Measurements from ENCODE around the gene JHY.

DNA sequence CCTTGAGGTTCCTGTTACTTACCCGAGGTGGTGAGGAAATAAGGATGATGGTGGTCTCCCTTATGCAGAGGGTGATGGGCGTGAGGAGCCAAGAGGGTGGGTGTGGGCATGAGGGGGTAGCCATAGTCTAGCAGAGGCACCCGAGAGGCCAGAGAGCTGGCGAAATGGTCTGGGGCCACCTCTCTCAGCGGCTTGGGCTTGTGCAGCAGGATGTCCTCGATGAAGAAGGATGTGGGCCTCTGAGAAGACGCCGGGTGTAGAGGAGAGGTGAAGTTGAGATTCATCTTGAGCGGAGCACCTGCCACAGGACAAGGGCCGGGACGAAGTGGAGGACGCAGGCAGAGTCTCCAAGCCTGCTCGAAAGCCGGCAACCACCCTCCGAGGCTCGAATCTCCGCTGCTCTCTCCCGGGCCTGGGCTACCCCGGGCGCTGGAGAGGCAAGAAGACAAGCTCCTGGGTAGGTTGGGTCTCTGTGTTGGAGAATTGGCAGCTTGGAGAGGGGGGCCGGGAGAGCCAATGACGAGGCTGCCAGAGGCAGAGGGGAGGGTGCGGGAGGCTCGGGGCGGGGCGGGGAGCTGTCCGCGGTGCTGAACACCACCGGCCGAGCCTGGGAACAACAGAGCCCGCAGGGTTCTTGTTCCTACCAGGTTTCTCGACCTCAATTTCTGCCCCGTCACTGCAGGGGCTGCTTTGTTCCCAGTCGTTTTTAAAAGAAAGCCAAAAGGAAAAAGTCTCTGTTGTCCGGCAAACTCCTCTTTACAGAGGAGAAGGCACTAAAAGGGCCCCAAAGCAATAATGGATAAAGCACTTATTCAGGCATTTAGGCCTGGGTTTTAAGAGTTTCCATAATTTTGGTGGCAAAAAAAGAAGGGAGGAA lies 99.1 kb downstream of the JHY start, which contains the start of gene BSX:
- no peak for TF ChIP-seq POLR2A (IDR thresholded peaks at IDR 0.05; ENCODE audit: low read length)
- no peak for TF ChIP-seq GATA1 (IDR thresholded peaks at IDR 0.05; ENCODE audit: low read depth, low read length)

All from erythroblast (primary cell).